HG03575 (cell line): ENCODE results near the gene PDZD7.
"Not testable (repeated sequence)": the region's sequence is repeated elsewhere in the genome, so short reads cannot be mapped to it uniquely, and the experiment has no call there.

Experiments used
- ATAC-seq: cut with Tn5 transposase; IDR thresholded peaks from one replicate; pipeline ENCODE4 v1.9.1; 2021; ENCODE audit not compliant: unreplicated experiment, insufficient number of reproducible peaks, low FRiP score; ENCODE audit errors: extremely low read depth

Gene PDZD7

DNA sequence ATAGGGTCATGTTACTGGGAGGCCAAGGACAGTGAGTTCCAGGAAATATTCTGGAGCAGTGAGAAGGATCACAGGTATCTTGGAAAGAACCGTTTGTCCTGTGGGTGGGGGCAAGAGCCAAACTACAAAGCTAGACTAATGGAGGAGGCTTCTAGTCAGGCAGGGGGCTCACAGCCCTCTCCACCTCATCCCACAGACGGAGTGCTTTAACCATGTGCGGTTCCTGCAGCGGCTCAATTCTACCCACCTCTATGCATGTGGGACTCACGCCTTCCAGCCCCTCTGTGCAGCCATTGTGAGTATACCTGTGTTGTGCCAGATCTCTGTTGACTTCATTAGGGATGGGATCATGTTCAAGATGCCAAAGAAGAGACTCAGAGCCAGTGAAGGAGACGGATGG lies 53.5 kb downstream of the PDZD7 start:
- no peak for ATAC-seq

DNA sequence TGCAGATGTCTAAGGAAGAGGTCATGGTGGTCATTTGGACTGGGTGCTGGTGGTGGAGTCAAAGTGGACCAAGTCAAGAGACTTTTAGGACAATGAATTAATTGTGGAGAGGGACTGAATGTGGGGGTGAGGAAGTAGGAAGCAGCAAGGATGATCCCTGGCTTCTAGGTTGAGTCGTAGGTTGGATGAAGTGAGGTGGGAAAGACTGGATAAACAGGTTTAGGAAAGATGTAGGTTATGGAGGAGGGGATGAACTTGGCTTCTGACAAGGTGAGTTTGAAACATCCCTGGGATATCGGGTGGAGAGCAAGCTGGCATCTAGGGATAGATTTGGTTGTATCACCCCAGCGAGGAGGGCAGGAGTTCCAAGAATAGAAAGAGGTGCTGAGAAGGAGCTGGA lies 54.0 kb downstream of the PDZD7 start:
- ATAC-seq: no peak

DNA sequence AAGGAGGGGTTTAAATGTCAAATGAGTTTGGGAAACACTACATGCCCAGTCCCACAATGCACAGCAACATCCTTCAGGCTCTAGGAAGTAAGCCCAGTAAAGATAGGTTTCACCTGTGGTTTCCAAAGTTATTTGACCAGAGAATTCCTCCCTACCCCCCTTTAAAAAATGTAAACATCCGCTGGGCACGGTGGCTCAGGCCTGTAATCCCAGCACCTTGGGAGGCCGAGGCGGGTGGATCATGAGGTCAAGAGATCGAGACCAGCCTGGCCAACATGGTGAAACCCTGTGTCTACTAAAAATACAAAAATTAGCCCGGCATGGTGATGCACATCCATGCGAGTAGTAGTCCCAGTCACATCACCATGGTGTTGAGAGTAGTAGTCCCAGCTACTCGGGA lies 55.5 kb downstream of the PDZD7 start:
- ATAC-seq: not testable (repeated sequence)

DNA sequence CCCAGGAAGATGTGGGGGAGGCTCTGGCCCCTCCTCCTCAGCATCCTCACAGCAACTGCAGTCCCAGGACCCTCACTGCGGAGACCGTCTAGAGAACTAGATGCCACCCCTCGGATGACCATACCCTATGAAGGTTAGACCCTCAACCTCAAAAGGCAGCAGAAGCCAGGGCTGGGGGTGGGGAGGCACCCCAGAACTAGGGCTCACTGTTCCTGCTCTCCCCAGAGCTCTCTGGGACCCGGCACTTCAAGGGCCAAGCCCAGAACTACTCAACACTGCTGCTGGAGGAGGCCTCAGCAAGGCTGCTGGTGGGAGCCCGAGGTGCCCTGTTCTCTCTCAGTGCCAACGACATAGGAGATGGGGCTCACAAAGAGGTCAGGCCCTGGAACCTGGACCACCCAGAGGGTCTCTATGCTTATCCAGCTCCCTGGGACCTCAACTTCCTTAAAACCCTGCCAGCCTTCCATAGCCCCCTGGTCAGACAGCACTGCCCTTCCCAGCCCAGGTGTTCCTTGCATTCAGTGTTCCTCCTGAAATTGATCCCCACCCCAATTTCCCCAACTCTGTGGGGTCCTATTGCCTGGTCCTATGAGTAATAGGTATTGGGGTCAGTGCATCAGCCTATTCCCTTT lies 57.9 kb downstream of the PDZD7 start:
- no peak for ATAC-seq

DNA sequence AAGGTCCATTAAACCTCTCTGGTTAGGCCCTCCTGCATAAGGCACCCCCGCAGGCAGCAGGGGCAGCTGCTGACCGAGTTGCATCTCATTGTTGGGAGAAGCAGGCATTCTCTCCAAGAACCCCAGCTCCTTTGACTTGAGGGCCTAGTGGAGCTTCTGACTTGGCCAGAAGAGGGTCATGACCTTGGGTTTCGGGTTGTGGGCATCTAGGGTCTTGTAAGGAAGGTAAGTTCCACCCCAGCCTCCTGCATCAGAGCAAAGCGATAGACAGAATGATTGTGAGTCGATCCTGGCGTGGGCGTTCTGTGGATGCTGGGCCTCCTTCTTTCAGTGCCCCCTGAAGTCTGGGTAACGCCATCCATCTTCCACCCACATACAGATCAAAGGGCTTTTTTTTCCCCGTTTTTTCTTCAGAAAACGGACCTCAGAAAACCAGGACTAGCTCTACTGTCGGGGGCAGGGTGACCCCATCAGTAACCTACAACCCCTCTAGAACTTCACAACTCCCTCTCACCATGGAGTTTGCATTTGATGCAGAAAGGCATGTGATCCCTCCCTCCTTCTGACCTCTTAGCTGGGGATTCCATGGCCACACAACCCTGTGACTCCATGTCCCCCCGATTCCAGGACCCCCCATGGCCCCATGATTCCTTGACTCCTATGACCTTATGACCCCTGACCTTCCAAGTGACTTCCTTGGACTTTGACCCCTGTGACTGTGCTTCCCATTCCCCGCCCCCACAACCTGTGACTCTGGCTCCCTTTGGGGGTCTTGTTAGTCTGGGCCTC lies 58.6 kb downstream of the PDZD7 start:
- no peak for ATAC-seq

DNA sequence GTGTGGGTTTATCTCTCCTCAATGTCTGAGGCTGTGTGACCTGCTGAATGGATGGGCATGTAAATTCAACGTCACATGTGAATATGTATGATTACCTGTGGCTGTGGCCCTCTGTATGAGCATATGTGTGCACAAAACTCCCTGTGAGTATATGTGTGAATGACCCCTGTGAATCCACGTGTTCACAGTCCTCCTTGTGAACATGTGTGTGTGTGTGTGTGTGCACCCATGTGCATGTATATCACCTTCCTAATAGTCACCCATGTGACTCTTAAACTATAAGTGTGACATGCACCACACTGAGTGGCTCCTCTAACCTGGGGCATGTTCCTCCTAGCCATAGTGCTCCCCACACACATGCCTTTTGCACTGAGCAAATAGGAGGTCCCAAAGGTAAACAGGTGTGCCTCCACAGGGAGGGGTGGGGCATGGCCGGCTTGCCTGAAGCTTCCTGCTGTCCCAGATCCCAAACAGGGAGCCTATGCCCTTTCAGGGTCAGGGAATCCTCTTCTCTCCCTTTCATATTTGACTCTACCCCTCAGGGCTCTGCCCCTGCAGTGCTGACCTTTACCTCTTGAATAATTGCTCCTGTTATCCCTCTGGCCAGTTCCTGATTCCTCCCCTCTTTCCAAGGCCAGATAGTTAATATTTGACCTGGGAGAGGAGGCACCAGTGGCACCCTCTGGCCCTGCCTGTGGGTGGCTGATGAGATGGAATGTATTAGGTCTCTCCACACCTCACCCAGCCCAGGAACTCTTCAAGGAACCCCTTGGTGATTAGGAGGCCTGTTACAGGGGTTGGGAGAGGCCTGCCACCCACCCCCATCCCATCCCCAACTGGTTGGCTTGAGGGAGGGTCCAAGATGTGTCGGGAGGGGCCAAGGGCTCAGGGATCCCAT lies 59.8 kb downstream of the PDZD7 start:
- no peak for ATAC-seq

DNA sequence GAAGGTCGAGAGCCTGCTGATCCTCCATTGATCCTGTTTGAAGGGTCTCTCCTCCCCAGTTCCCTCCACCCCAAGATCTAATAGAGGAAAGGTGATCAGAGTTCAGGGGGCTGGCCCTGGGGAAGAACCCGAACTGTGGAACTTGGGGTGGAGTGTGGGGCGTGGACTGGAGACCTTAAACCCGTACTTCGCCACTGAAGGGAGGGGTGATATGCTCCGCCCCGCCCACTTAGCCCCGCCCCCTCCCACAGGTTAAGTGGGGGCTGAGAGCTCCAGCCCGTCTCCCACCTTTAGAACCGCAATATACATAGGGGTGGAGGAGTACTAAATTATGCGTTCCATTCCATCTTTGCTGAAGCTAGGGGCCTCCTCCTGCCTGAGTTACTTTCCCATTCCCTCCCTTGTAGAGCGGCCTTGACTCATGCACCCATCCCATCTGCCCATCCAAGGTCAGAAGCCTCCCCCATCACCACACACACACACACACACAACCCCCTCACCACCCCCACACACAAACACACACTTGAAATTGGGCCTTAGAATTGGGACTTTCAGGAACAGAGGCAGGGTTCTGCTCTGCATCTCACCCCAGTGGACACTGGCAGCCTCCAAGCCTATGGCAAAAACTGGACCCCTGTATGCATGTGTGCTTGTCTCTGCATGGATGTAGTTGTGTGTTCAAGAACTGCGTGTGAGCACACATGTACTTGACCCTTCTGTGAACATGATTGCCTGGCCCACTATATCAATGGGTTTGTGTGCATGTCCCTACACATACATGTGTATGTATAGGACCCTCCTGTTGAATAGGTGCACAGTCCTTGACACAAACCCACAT lies 60.6 kb downstream of the PDZD7 start:
- ATAC-seq: no peak

DNA sequence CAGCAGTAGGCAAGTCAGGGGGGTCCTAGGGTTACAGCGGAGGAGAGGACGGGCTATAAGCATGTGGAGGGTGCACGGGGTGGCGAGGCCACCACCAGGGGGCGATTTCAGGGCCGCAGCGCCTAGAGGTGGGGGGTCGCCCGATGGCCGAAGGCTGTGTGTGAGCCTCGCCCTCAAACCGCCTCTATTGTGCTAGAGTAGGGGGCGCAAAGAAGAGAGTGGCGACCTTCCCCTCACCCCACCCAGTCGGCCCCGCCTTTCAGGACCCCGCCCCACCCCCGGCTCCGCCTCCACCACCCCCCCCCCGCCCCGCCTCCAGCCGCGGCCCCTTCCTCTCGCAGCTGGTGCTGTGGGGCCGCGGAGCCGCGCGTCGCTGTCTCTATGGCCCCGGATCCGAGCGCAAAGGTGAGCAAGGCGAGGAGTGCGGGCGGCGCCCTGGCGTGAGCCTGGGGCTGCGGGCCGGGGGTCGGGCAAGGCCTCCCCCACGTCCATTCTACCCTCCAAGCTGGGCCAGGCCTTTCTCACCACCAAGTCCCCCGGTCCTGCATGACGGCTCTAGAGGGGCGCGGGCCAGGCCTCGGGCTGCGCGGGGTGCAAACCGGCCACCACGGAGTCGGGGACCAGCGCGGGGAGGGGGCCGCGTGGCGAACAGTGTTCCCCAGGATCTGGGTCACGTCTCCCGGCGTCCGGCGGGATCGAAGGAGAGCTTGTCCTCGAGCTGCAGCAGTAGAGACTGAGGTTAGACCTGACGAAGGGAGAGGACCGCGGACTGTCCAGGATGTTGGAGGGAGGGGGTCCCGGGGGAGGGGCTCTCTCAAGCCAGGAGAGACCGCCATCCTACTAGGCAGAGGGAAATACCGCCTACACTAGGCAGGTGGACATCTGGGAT lies 61.5 kb downstream of the PDZD7 start, which contains the start of gene SEMA4G:
Gene SEMA4G (plus strand): TSS at position 318 of the 889 bp plus-strand sequence. CDS start 3,409 bp downstream, outside the sequence.
- ATAC-seq: no peak

DNA sequence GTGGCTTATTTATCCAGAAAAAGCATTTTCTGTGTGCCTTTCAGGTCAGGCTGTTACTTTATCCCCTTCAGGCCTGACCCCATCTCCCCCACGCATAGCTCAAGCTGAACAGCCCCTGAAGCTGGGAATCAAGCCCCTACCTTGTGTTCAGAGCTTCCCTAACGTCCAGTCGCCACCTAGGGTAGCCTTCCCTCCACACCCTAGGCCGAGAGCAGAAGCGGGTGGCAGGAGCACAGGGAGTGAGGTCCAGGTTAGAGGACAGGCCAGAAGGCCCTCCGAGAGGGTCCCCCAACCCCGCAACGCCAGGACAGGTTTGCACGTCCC lies 62.1 kb downstream of the PDZD7 start:
- no peak for ATAC-seq

DNA sequence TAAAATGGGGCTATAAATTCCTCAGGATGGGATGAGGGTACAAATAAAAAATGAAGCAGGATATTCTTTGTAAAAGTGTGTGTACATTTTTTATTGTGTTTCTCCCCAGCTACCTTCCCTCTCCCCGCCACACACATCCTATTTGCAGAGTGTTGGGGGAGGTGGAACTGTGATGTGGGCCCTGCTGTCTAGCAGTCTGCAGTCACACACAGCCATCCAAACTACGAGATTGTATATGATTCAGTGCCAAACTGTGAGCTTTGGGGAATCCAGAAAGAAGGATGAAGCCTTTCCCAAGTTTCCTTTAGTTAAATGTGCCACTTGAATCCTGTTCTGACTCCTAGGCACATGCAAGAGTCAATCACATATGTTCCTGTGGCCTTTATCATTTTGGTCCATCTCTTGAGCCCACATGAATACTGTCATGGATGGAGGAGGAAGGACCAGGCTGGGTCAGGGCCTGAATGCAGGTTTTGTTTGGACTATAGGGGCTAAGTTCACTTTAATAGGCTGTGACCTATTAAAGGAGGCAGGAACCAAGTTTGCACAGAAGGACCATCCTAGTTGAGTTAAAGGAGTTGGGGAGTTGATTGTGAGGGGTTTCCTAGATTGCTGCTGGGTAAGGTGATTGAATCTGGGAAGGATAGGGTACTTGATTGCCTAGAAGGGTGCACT lies 62.7 kb downstream of the PDZD7 start:
- no peak for ATAC-seq

DNA sequence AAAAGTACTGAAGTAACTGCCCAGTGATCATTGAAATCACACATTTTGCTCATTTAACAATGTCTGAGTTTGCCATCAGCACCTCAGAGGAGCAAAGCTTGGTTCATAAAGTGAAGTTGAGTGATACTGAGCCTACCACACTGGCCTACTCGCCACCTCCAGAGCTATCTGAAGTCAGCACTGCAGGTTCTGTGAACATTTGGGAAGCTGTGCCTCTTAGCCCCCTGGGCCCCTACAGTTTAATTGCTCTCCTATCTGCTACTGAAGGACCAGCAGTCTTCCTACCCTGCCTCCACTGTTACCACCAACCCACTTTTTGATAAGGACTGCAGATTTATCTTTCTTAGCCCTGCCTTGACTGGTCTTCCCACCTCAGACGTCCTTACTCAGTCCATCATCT lies 63.6 kb downstream of the PDZD7 start:
- no peak for ATAC-seq

DNA sequence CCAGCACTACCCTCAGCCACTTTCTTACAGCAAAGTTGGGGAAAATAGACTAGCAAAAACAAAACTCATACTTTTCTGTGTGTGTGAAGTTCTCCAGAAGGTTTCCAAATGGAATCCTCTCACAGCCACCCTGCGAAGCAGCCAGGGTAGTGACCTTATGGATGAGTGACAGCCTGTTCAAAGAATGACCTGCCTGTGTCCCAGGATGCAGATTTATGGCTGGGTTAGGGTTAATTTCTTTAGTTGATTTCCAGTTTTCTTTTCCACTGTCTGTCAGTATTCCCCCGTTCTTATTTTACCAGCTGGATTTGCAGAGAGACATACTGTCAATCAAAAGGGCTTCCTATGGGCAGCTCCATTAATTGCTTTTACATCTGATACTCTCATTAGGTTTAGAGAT lies 64.0 kb downstream of the PDZD7 start:
- ATAC-seq: no peak

DNA sequence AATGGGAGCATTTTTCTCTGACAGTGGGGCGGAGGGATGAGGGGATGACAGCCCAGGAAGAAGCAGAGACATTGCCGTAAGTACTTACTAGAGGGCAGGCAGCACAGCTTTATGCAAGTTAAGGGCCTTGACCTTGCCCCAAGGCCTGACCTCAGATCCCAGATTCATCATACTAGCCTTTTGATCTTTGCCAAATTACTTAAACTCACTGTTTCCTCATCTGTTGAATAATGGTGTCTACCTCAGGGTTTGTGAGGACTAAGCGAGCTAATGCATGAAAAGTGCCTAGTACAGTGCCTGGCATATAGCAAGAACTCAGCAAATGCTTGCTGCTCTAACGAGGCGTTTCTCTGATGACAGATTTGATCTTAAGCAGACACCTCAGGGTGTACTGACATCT lies 65.1 kb downstream of the PDZD7 start:
- ATAC-seq: no peak

DNA sequence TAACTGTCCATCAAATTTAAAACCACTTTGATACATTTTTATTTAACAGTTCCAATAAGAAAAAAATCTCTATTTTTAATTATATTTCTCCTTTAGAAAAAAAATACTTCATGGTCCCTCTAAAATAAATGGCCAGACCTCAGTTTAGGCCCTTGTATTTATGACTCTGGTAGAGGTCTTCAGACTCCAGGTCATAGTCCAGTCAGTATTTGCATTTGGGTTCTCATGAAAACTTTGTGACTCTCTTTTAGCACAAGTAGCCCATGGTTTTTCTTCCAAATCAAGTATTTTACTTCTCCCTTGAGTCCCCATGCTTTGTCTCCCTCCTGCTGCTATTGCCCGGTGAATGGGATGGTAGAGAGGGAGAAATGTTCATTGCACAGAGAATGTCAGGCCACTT lies 67.1 kb downstream of the PDZD7 start:
- ATAC-seq: no peak

DNA sequence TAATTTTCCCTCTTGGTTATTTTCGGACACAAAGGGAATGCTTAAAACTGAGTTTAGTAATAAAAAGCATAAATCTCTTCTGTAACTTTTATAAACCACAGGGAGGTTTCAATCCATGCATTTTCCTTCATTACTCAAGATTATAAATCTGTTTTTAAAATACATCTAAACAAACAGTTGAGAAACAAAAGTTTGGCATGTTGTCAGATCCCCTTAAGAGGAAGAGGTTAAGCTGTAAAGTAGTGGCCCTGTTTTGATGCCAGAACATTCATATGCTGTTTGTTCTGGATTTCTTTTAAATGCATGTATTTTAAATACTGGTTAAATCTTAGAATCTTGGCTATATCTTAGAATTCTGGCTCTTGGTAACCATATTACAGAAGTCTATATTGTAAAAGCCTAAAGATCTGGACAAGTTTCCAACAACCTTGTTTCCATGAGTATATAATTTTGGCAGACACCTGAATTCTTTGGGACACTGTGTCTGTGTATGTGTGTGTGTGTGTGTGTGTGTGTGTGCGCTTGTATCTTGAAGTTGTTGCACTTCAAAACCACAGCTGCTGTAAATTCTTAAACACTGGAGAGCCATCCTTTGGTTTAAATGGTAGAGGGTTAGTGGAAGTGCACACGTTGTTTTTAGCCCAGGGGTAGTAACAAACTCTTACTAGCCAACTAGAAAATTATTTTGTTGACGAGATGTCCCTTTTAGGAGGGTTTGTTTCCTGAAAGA lies 68.4 kb downstream of the PDZD7 start:
- ATAC-seq: no peak

DNA sequence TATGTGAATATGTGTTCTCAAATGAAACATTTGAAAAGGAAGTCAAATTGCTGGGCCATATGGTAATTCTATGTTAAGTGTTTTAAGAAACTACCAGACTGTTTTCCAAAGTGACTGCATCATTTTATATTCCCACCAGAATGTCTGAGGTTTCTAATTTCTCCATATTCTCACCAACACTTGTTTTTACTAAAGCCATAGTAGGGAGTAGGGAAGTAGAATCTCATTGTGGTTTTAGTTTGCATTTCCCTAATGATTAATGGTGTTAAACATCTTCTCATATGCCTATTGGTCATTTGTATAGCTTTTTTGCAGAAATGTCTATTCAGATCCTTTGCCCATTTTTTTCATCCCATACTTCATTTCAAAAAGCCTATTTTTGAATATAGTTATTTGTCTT lies 70.7 kb downstream of the PDZD7 start:
- no peak for ATAC-seq
